Smooth muscle cell (in vitro differentiated cells): ENCODE data around the gene CCRL2. TPM values are rescaled to one million over a fixed set of nuclear protein-coding genes. Genes with fewer than 3 reads are reported as not detected.
A peak's percentile ranks its signal among the peaks of the same experiment; 100 is the strongest.
"Not testable (repeated sequence)": the region's sequence is repeated elsewhere in the genome, so short reads cannot be mapped to it uniquely, and the experiment has no call there.

Source experiments
- DNase-seq: peaks from one replicate; lab custom pipeline; 2025; ENCODE audit not compliant: unreplicated experiment; lab: John Stamatoyannopoulos, UW
- H2AFZ ChIP-seq: fragments of 200-600 bp; sonication (generic); 2 replicates; pipeline ENCODE4 v1.6.0; 2016; ENCODE audit warnings: antibody characterized with exemption, low read depth, mild to moderate bottlenecking
- H3F3A ChIP-seq: fragments of 200-600 bp; sonication (generic); 2 replicates; pipeline ENCODE4 v1.6.0; 2017; ENCODE audit warnings: antibody characterized with exemption, low read depth
- H3K27ac ChIP-seq: fragments of 200-600 bp; sonication (generic); 2 replicates; pipeline ENCODE4 v1.5.1; 2016; ENCODE audit warnings: low read depth, mild to moderate bottlenecking
- H3K27me3 ChIP-seq: fragments of 200-600 bp; sonication (generic); 2 replicates; pipeline ENCODE4 v1.6.1; 2016; ENCODE audit warnings: low read depth, mild to moderate bottlenecking
- H3K36me3 ChIP-seq: fragments of 200-600 bp; sonication (generic); 2 replicates; pipeline ENCODE4 v1.5.1; 2016; ENCODE audit warnings: low read depth
- H3K4me1 ChIP-seq: fragments of 200-600 bp; sonication (generic); 2 replicates; pipeline ENCODE4 v1.5.1; 2016; ENCODE audit warnings: low read depth
- H3K4me2 ChIP-seq: fragments of 200-600 bp; sonication (generic); 2 replicates; pipeline ENCODE4 v1.6.0; 2016; ENCODE audit warnings: mild to moderate bottlenecking
- H3K4me3 ChIP-seq: fragments of 200-600 bp; sonication (generic); 2 replicates; pipeline ENCODE4 v1.5.1; 2016; ENCODE audit warnings: mild to moderate bottlenecking
- H3K79me2 ChIP-seq: fragments of 200-600 bp; sonication (generic); 2 replicates; pipeline ENCODE4 v1.6.0; 2016; ENCODE audit warnings: low read depth, mild to moderate bottlenecking
- H3K9ac ChIP-seq: fragments of 200-600 bp; sonication (generic); 2 replicates; pipeline ENCODE4 v1.6.0; 2016; ENCODE audit warnings: low read depth
- H3K9me3 ChIP-seq: fragments of 200-600 bp; sonication (generic); replicated peaks from 2 replicates; pipeline ENCODE4 v1.5.1; 2016; ENCODE audit warnings: low read depth
- H4K20me1 ChIP-seq: fragments of 200-600 bp; sonication (generic); 2 replicates; pipeline ENCODE4 v1.6.0; 2016; ENCODE audit warnings: low read depth
- CTCF ChIP-seq: fragments of 200-600 bp; sonication (generic); IDR thresholded peaks from 2 replicates; pipeline ENCODE4 v1.5.1; 2017; ENCODE audit warnings: borderline replicate concordance, mild to moderate bottlenecking, antibody characterized with exemption; ENCODE audit not compliant: insufficient read depth, poor library complexity, severe bottlenecking
- WGBS: methylation state at CpG from one replicate; pipeline ENCODE4 v1.1.7; 2016; ENCODE audit warnings: low lambda C conversion rate; 5-methylcytosine and 5-hydroxymethylcytosine counted together
- polyA plus RNA-seq: library from polyadenylated mRNA; unstranded; fragments of >200 nt; fragmentation: Nextera tagmentation; extraction: Ambion mirVana; gene quantifications from 2 replicates; pipeline ENCODE4 v1.2.1, GENCODE V29; 2016
- total RNA-seq: library from RNA; depleted of rRNA; stranded (reverse); fragments of >200 nt; gene quantifications from 2 replicates; pipeline ENCODE4 v1.2.3, GENCODE V29; 2014

CCRL2 gene
- total and polyA plus RNA-seq, 2 experiments from 2014 or later = not detected

GRCh38 chr3:46400000-46400734 is 6.9 kb upstream of the CCRL2 start:
- no peak overlapping the region for H3K9ac ChIP-seq
- no peak overlapping the region for H3K4me2 ChIP-seq
- no peak overlapping the region for H3K4me3 ChIP-seq
- peaks cover 3% of the 10 kb centered on the region for H3F3A ChIP-seq
- H3K79me2 ChIP-seq = no peaks in the 10 kb centered on the region
- no peaks in the 10 kb centered on the region for H3K36me3 ChIP-seq
- H3K9me3 ChIP-seq = no peaks in the 10 kb centered on the region
- TF ChIP-seq CTCF = no peak
- peaks cover 76% of the 10 kb centered on the region for H3K27me3 ChIP-seq
- peak overlapping the region; percentile 33 for H3K27ac ChIP-seq
- no peak for DNase-seq
- peaks cover 7% of the 10 kb centered on the region for H4K20me1 ChIP-seq
- WGBS = 24% methylated on average over 8 of the region's 8 CpGs
- H3K4me1 ChIP-seq = no peaks in the 10 kb centered on the region
- H2AFZ ChIP-seq = no peak overlapping the region

GRCh38 chr3:46400846-46401245 is 6.2 kb upstream of the CCRL2 start:
- peaks cover 3% of the 10 kb centered on the region for H3F3A ChIP-seq
- no peaks in the 10 kb centered on the region for H3K79me2 ChIP-seq
- H3K27ac ChIP-seq = no peak overlapping the region
- peaks cover 76% of the 10 kb centered on the region for H3K27me3 ChIP-seq
- no peaks in the 10 kb centered on the region for H3K9me3 ChIP-seq
- DNase-seq = no peak
- H3K4me1 ChIP-seq = no peaks in the 10 kb centered on the region
- no peak overlapping the region for H3K4me2 ChIP-seq
- H3K36me3 ChIP-seq = no peaks in the 10 kb centered on the region
- H3K9ac ChIP-seq = no peak overlapping the region
- no peak overlapping the region for H3K4me3 ChIP-seq
- TF ChIP-seq CTCF = no peak
- 91% methylated on average over 5 of the region's 5 CpGs for WGBS
- H2AFZ ChIP-seq = no peak overlapping the region
- peaks cover 7% of the 10 kb centered on the region for H4K20me1 ChIP-seq

GRCh38 chr3:46401579-46401978 is 5.5 kb upstream of the CCRL2 start:
- H3K9ac ChIP-seq = no peak overlapping the region
- H3K27me3 ChIP-seq = peaks cover 76% of the 10 kb centered on the region
- no peak for TF ChIP-seq CTCF
- no peaks in the 10 kb centered on the region for H3K4me1 ChIP-seq
- H3K36me3 ChIP-seq = no peaks in the 10 kb centered on the region
- no peak overlapping the region for H3K4me2 ChIP-seq
- WGBS = 93% methylated on average over 2 of the region's 2 CpGs
- H2AFZ ChIP-seq = no peak overlapping the region
- peaks cover 7% of the 10 kb centered on the region for H4K20me1 ChIP-seq
- no peak overlapping the region for H3K4me3 ChIP-seq
- peaks cover 3% of the 10 kb centered on the region for H3F3A ChIP-seq
- H3K9me3 ChIP-seq = no peaks in the 10 kb centered on the region
- no peak overlapping the region for H3K27ac ChIP-seq
- no peak for DNase-seq
- H3K79me2 ChIP-seq = no peaks in the 10 kb centered on the region

GRCh38 chr3:46402902-46403301 is 4.2 kb upstream of the CCRL2 start:
- H3K9me3 ChIP-seq, H3K4me1 ChIP-seq, H2AFZ ChIP-seq, H3K79me2 ChIP-seq, H3K27ac ChIP-seq, H3F3A ChIP-seq, H3K9ac ChIP-seq, H3K36me3 ChIP-seq, H4K20me1 ChIP-seq, DNase-seq, H3K4me3 ChIP-seq, H3K4me2 ChIP-seq: not testable (repeated sequence)
- H3K27me3 ChIP-seq = peaks cover 76% of the 10 kb centered on the region
- WGBS = 94% methylated on average over 4 of the region's 4 CpGs
